CD4-positive, alpha-beta T cell treated with Interleukin-6 at 100 ng/mL for 8 hours (primary cell): Measurements from ENCODE around the gene IMMP2L.
"Not testable (repeated sequence)": the region's sequence is repeated elsewhere in the genome, so short reads cannot be mapped to it uniquely, and the experiment has no call there.

Experiments used
- DNase-seq: peaks from one replicate; pipeline ENCODE4 v3.0.0-alpha.2; 2020; ENCODE audit warnings: mixed read lengths, low spot score

The IMMP2L gene

GRCh38 chr7:111561904-111562732 lies at the start of gene IMMP2L:
Gene IMMP2L (minus strand): TSS chr7:111562492.
- peak; percentile 87 for DNase-seq

GRCh38 chr7:111609483-111610254 lies 47.4 kb upstream of the IMMP2L start:
- not testable (repeated sequence) for DNase-seq

DNA sequence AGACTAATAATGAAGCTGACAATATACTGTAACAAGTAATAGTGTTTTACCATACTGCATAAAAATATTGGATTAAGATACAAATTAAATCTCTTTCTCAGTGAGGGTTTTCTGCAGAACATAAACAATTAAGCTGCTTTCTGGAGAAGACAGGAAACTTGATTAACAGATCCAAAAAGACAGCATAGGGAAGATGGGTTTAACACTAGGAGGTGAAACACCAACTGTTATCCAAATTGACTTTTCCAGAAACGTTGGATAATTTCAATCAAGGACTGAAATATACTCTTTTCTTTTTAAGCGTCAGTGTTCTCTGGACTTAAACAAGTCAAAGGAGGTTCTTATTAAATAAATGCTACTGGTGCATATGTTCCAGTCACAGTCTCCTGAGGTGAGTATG lies 45.3 kb upstream of the IMMP2L start:
- DNase-seq: no peak

DNA sequence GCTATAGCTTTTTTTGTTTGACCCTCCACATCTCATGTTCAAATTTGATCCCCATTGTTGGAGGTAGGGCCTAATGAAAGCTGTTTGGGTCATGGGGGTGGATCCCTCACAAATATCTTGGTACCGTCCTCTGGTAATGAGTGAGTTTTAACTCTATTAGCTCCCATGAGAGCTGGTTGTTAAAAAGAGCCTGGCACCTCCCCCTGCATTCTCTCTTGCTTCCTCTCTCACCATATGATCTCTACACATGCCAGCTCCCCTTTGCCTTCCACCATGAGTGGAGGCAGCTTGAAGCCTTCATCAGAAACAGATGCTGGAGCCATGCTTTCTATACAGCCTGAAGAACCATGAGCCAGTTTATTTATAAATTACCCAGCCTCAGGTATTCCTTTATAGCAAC lies 43.0 kb upstream of the IMMP2L start:
- DNase-seq: no peak

DNA sequence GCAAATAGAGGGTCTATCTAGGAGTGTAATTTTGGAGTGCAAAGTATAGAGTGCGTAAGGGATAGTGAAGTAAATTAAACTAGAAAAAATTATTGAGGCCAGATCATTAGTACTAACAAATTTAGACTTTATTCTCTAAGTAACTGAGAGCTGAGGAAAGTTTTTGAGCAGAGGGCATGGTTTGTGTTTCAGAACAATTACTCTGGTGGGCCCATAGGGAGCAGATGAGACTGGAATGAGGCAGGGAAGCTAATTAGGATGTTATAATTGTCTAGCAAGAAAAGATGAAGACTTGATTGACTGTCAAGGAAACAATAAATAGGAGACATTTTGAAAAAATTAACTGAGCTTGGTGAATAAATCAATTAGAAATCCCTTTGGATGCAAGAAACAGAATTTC lies 37.8 kb upstream of the IMMP2L start:
- DNase-seq: no peak

GRCh38 chr7:111595780-111596179 lies 33.5 kb upstream of the IMMP2L start:
- DNase-seq: no peak

DNA sequence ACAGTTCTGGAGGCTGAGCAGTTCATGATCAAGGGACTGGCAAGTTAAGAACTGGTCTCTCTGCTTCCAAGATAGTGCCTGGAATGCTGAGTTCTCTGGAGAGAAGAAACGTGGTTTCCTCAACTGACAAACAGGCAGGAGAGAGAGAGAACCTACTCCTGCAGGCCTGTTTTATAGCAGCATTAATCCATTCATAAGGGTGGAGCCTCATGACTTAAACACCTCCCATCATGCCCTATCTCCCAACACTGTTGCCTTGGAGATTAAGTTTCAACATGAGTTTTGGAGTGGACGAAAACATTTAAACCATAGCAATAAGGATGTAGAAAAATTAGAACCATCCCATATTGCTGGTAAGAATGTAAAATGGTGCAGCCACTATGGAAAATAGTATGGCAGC lies 32.3 kb upstream of the IMMP2L start:
- DNase-seq: no peak

DNA sequence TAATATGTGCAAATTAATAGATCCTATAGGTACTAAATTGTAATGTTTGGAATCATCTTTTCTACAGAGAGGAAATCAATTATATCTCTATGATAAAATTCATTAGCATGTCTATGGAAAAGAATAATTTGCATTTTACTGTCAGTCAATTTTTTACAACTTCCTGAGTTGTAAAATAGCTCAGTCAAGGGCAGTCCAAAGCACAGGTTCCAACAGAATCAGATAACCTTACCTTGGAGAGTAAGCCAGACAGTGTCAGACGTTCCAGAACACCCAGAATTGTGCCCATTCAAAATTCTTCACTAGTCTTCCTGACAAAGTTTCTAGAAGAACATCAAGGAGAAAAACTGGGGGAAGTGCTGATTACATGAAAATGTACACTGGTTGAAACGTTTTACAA lies 31.1 kb upstream of the IMMP2L start:
- no peak for DNase-seq

- no peak for DNase-seq
Observed at GRCh38 chr7:111588065-111588433, 25.8 kb upstream of the IMMP2L start.

DNA sequence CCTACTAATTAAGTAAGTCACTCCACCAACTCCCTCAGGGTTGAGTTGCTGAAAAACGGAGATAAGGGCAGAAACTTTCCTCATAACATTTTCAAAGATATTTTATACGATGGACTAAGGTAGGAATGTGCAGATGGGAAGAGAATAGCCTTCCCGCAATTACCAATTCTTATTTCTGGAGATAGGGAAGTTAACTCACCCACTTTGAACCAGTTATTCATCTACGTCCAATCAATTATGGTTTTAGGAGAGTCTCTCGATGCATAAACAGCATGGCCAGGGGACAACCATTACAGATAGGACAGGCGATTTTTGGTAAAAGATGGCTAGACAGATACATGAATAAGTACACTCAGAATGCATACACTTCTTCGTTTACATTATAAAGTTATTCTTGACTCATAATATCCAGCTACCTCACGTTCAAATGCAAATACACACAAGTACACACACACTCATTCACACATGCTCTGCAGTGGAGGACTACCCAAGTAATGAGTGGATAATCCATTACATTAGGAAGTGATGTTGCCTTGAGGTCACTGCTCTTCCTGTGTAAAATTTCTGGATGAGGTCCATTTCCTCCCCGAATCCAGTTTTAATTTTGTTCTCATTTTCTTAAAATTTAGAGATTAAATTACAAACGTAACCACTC lies 25.2 kb upstream of the IMMP2L start:
- no peak for DNase-seq

GRCh38 chr7:111586711-111587409 lies 24.6 kb upstream of the IMMP2L start:
- DNase-seq: no peak

DNA sequence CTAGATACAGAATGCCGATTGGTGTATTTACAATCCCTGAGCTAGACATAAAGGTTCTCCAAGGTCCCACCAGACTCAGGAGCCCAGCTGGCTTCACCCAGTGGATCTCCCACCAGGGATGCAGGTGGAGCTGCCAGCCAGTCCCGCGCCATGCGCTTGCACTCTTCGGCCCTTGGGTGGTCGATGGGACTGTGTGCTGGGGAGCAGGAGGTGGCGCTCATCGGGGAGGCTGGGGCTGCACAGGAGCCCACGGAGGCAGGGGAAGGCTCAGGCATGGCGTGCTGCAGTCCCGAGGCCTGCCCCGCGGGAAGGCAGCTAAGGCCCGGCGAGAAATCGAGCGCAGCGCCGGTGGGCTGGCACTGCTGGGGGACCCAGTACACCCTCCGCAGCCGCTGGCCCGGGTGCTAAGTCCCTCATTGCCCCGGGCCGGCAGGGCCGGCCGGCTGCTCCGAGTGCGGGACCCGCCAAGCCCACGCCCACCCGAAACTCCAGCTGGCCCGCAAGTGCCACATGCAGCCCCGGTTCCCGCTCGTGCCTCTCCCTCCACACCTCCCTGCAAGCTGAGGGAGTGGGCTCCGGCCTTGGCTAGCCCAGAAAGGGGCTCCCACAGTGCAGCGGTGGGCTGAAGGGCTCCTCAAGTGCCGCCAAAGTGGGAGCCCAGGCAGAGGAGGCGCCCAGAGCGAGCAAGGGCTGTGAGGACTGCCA lies 19.6 kb upstream of the IMMP2L start:
- DNase-seq: not testable (repeated sequence)

- not testable (repeated sequence) for DNase-seq
Observed at GRCh38 chr7:111581207-111581606, 18.9 kb upstream of the IMMP2L start.

DNA sequence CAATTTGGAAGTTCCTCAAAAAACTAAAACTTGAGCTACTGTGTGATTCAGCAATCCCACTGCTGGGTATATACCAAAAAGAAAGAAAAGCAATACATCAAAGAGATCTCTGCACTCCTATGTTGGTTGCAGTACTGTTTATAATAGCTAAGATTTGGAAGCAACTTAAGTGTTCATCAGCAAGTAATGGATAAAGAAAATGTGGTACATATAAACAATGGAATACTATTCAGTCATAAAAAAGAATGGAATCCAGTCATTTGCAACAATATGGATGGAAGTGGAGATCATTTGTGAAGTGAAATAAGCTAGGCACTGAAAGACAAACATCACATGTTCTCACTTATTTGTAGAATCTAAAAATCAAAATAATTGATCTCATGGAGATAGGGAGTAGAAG lies 16.5 kb upstream of the IMMP2L start:
- DNase-seq: no peak

DNA sequence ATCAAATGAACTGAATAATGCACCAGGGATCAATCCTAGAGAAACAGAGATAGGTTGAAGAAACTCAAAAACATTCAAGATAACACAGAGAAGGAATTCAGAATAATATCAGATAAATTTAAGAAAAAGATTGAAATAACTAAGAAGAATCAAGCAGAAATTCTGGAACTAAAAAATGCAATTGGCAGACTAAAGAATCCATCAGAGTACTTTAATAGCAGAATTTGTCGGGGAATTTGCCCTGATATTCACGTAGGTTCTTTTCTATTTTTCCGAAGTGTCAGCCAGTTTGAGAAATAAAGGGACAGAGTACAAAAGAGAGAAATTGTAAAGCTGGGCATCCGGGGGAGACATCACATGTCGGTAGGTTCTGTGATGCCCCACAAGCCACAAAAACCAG lies 9.4 kb upstream of the IMMP2L start:
- DNase-seq: no peak

GRCh38 chr7:111568870-111569462 lies 6.7 kb upstream of the IMMP2L start:
- no peak for DNase-seq

- no peak for DNase-seq
Observed at GRCh38 chr7:111568419-111568818, 6.1 kb upstream of the IMMP2L start.

DNA sequence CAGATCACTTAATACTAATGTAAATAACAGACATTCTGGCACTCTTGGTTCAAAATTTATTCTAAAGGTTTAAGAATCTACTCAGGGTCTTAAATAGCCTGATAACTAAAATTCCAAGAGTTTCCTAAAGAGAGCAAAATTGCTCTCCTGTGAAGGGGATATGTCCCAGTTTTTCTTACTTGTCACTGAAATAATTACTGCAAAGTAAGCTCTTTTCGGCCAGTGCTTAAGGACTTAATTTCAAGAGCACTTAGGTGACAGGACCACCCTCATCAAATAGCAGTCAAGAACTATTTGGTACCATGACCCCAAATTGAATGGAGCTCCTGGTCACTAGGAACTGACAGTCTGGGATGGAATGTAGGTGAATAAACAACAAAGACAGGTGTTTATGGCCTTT lies 1.8 kb upstream of the IMMP2L start:
- DNase-seq: no peak

GRCh38 chr7:111561654-111561903 lies 713 bp downstream of the IMMP2L start:
- DNase-seq: no peak

GRCh38 chr7:111560773-111561653 lies 1.3 kb downstream of the IMMP2L start:
- DNase-seq: no peak

DNA sequence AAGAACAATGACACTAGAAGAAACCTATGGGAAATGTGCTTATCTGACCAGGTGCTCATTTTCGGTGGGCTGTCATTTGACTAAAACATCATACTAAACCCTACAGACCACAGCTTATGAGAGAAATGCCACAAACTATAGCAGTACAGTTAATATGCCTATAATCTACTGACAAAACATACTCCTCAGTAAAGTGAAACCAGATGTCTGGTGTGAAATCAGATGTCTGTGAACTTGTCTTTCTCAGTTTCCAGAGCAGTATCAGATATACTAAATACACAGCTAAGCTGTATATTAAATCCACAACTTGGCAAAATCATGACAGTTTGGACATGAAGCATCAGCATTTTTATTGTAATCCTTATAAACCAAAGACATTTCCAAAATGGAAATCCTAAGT lies 3.3 kb downstream of the IMMP2L start:
- DNase-seq: no peak
